ENCODE measurements around the gene EGFL8.

GRCh38 chr6:32179766-32180405 lies 15.5 kb downstream of the EGFL8 start:
- TF ChIP-seq, protein P1, sequence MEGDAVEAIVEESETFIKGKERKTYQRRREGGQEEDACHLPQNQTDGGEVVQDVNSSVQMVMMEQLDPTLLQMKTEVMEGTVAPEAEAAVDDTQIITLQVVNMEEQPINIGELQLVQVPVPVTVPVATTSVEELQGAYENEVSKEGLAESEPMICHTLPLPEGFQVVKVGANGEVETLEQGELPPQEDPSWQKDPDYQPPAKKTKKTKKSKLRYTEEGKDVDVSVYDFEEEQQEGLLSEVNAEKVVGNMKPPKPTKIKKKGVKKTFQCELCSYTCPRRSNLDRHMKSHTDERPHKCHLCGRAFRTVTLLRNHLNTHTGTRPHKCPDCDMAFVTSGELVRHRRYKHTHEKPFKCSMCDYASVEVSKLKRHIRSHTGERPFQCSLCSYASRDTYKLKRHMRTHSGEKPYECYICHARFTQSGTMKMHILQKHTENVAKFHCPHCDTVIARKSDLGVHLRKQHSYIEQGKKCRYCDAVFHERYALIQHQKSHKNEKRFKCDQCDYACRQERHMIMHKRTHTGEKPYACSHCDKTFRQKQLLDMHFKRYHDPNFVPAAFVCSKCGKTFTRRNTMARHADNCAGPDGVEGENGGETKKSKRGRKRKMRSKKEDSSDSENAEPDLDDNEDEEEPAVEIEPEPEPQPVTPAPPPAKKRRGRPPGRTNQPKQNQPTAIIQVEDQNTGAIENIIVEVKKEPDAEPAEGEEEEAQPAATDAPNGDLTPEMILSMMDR (IDR thresholded peaks at IDR 0.05): no peak
- no peak for TF ChIP-seq POLR2A (IDR thresholded peaks at IDR 0.05)
